GM19099 (cell line): Measurements from ENCODE around the gene CAPN12.

Experiments used
- POLR2A ChIP-seq: IDR thresholded peaks from 3 replicates; pipeline ENCODE4 v1.6.1; 2011; ENCODE audit warnings: low read depth; ENCODE audit not compliant: insufficient read length; ENCODE audit errors: extremely low read depth

Gene CAPN12

GRCh38 chr19:38709119-38709518 lies 35.2 kb downstream of the CAPN12 start:
- TF ChIP-seq POLR2A: no peak

- TF ChIP-seq POLR2A: no peak
Observed at GRCh38 chr19:38708413-38709024, 35.8 kb downstream of the CAPN12 start.

- no peak for TF ChIP-seq POLR2A
Observed at GRCh38 chr19:38707512-38708114, 36.7 kb downstream of the CAPN12 start.

- no peak for TF ChIP-seq POLR2A
Observed at GRCh38 chr19:38706792-38707511, 37.3 kb downstream of the CAPN12 start.

GRCh38 chr19:38705197-38706019 lies 38.9 kb downstream of the CAPN12 start:
- TF ChIP-seq POLR2A: no peak

GRCh38 chr19:38704488-38705026 lies 39.7 kb downstream of the CAPN12 start:
- no peak for TF ChIP-seq POLR2A

DNA sequence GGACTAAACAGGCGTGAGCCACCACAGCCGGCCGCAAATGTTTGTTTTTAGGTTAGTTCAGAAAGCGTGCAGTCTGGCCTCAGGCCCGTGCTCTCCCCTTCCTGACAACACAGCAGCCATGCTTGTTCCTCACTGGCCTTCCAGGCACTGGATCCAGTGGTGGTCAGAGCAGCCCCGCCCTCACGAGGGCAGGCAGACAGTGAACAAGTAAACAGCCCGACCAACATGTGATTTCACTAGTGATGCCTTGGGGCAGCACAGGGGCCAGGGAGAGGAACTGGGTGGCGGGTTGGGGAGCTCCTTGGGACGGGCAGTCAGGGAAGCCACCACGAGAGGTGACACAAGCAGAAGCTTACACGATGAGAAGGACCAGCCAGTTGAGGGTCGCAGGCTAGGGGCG lies 40.8 kb downstream of the CAPN12 start:
- no peak for TF ChIP-seq POLR2A

DNA sequence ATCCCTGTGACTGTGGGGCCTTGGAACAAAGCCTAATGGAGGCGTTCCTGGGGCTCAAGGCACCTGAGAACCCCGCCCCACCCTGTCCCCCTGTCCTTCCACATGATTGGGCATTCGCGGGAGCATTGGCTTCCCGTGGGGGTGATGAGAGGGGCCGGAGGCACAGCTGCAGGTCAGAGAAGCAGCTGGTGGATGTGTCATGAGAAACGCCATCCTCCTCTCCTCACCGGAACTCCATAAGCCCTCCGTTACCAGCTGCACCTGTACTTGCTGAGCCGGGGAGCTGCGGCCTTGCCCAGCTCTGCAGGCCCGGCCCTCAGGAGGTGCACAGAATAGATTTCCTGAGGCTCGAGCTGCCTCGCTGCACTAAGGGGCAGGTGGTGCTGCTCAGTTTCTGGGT lies 42.0 kb downstream of the CAPN12 start:
- TF ChIP-seq POLR2A: no peak

DNA sequence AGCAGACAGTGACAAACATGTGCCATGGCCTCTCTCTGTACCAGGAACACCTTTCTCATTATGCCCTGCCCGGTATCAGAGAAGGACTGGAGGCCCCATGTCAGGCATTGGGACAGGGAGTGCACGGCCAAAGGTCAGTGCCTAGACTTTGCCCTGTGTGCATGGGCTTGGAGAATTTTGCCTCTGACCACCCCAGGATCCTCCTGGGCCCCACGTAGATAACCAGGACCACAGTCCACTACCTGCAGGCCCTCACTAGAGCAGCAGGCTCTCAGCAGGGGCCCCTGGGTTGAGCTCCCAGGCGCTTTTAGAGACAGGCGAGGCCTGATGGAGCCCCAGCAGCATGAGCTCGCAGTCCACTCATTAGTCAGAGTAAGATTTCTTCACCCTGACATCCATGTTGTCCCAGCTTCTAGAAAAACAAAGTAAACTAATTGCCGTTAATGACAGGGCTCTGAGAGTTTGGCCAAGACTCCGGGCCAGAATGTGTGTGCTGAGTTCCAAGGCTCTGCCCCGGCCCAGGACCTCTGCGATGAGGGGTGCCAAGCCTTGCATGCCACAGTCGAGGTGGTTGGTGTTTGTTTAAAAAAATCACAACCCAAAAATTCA lies 42.7 kb downstream of the CAPN12 start:
- no peak for TF ChIP-seq POLR2A

GRCh38 chr19:38700902-38701454 lies 43.3 kb downstream of the CAPN12 start:
- TF ChIP-seq POLR2A: no peak

- no peak for TF ChIP-seq POLR2A
Observed at GRCh38 chr19:38700350-38700901, 43.8 kb downstream of the CAPN12 start.

- TF ChIP-seq POLR2A: no peak
Observed at GRCh38 chr19:38699647-38700349, 44.5 kb downstream of the CAPN12 start.

- no peak for TF ChIP-seq POLR2A
Observed at GRCh38 chr19:38699027-38699346, 45.3 kb downstream of the CAPN12 start.
